Activated T-cell treated with anti-CD3 and anti-CD28 coated beads for 48 hours (primary cell): ENCODE results near the gene CRTC1.

Source experiments
- DNase-seq: peaks from one replicate; pipeline ENCODE4 v3.0.0-alpha.2; 2020; ENCODE audit warnings: low read depth

CRTC1 gene, protein sequence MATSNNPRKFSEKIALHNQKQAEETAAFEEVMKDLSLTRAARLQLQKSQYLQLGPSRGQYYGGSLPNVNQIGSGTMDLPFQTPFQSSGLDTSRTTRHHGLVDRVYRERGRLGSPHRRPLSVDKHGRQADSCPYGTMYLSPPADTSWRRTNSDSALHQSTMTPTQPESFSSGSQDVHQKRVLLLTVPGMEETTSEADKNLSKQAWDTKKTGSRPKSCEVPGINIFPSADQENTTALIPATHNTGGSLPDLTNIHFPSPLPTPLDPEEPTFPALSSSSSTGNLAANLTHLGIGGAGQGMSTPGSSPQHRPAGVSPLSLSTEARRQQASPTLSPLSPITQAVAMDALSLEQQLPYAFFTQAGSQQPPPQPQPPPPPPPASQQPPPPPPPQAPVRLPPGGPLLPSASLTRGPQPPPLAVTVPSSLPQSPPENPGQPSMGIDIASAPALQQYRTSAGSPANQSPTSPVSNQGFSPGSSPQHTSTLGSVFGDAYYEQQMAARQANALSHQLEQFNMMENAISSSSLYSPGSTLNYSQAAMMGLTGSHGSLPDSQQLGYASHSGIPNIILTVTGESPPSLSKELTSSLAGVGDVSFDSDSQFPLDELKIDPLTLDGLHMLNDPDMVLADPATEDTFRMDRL

DNA sequence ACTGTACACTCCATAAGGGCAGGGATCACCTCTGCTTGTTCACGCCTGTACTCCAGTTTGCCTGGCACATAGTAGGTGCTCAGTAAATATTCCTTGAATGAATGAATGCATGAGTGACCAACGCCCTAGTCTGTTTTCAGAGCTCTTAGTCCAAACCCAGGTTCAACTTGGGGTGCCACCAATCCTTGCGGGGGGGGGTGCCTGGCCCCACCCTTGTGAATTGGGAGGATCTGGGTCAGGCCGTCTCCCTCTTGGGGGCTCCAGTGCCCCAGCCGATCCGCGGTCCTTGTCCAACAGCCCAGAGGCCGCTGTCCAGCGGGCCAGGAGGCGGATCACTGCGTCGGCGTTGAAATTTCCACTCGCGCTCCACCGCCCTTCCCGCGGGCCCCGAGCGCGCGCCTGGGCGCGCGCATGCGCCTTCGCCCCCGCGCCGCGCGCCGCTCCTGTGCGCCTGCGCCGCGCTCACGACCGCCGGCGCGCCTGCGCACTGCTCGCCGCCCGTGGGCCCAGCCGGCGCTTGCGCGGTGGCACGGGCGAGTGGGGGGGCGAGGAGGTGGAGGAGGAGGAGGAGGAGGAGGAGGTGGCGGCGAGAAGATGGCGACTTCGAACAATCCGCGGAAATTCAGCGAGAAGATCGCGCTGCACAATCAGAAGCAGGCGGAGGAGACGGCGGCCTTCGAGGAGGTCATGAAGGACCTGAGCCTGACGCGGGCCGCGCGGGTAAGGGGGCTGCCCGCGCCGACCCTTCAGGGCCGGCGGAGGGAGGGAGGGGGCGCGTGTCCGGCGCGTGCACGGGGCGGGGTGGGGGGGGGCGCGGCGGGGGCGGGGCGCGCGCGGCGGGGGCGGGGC, at the start of gene CRTC1:
TSS of gene CRTC1 (plus strand) at position 572 of the 849 bp plus-strand sequence. CDS start at position 595, 23 bp downstream.
- DNase-seq = peak; percentile 93

DNA sequence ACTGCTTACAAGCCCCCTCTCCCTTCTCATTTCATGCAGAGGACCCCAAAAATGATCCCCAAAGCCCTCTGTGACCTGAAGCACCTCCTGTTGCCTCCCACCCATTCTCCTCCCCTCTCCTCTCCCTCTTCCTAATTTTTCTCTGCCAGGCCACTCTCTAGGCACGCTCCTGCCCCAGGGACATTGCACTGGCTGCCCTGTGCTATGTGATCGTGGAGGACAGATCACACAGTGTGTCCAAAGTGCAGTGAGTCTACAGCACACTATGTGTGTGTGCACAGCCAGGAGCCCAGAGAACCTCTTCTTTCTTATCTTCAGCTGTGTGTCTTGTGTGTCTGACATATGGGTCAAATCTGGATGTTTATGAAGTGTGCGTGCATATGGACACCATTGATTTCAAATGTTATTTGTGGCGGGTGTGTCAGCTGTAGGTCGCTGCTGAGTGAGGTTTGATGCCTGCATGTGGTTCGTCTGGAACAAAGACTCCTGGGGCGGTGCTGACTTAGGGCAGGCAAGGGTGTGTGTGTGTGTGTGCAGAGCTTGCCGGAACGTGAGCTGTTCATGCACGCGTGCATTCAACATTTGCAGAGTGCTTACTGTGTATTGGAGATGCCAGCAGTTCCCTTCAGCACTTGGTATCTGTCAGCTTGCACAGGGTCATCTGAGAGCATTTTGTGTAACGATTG, 48.7 kb upstream of the CRTC1 start:
- DNase-seq = no peak

DNA sequence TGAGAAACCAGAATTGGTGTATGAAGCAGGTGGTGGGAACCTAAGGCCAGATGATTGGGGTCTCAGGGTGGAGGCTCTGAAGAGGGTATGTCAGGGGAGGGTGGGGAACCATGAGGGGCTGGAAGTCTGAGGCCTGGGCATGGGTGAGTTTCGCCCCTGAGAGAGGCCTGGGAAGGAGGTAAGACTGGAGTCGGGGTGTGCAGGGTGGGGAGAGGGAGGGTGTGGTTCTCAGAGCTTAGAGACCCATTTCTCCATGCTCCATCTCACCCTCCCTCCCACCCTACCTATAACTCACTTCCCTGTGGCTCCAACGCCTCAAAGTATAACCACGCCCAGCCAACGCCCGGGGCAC, 47.7 kb upstream of the CRTC1 start:
- no peak for DNase-seq

DNA sequence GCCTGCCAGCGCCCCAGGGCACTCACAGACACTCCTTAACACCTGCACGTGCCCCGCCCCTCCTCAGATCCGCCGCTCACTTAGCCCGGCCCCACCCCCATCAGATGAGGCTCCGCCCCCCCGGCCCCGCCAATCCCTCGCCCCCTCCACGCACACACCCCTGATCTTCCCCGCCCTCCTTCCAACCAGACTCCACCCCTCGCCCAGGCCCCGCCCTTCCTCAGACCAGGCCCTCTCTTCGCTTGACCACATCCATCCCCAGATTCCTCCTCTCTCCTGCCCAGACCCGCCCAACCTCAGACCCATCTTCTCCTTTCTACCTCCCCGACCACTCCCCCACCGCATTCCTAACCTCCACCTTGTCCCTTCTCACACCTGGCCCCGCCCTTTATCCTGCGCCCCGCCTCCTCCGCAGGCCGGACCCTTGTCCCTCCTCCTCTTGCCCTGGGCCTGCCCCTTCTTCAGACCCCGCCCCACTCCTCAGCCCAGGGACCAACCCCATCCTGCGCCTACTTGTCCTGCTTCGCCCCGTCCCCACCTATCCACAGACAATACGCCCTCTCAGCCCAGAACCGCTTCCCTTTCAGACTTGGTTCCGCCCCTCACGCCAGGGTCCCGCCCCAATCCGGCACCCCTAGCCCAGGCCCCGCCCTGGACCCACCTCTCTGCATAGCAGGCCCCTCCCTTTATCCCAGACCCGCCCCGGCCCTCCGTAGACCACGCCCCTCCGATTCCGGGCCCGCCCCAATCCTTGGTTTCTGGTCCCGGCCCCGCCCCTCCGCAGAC, 47.1 kb upstream of the CRTC1 start:
- peak; percentile 98 for DNase-seq

DNA sequence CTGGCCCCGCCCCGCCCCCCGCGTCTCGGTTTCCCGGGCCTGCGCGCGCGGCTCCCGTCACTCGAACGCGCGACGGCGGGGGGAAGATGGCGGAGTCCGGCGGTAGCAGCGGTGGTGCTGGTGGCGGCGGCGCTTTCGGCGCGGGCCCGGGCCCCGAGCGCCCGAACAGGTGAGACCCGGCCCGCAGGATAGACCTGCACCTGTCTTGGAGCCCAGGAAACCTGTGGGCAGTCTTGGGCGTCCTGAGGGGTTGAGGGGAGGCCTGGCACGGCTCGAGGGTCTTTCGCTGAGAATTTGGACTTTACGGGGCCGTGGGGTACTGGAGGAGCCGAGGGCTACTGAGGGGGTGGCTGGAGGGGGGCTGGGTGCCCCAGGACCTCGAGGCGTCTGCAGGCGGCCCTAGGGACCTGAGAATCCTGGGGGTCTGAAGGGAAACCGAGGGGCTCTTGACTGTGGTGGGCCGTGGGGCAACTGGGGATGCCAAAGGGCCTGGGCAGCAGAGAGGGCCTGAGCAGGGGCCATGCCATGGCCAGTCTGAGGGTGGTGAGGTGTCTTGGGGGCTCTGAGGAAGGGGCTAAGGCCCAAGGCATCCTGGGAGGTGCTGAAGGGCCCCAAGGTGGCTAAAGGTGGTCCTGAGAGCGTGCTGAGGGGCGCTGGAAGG, 46.4 kb upstream of the CRTC1 start, which contains the start of gene KLHL26:
TSS of gene KLHL26 (plus strand) at position 60 of the 661 bp plus-strand sequence. CDS start at position 87, 27 bp downstream.
- DNase-seq = no peak

DNA sequence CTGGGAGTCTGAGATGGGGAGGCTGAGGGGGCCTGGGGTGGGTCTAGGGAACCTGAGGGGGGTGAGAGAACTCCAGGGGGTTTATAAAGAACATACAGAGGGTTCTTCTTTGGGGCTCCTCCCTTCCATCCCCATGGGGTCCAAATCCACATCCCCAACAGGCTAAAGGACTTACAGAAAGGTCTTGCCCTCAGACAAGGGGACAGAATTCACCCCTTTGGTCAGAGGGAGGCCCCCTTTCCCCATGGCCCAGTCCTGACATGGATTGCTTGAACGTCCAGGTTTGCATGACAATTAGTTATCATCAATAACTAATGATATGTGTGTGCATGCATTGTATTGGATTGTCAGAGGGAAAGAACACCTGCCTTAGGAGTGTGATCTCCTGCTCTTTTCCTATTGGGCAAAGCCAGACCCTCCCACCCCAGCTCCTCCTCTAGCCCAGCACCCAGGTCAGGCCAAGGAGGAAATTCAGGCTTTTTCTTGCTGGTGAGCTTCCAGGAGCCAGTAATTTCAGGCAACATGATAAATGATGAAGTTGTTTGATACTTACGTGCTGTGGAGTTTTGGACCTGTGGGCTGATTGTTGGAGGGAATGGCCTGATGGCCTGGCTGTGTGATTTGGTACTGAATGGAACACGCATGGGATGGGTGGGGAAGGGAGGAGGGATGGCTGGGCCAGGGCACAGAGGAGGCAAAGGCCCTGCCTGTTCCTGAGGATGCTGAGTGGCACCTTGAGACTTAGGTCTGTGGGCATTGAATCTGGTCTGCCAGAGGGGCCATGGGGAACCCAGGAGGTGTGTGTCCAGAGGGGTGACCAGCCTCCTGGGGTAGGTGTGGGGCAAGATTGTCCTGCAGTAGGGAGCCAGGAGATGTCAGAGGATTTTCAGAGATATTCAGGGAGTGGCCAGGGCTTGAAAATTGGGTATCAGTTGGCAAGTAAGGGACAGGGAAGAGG, 45.5 kb upstream of the CRTC1 start:
- no peak for DNase-seq

DNA sequence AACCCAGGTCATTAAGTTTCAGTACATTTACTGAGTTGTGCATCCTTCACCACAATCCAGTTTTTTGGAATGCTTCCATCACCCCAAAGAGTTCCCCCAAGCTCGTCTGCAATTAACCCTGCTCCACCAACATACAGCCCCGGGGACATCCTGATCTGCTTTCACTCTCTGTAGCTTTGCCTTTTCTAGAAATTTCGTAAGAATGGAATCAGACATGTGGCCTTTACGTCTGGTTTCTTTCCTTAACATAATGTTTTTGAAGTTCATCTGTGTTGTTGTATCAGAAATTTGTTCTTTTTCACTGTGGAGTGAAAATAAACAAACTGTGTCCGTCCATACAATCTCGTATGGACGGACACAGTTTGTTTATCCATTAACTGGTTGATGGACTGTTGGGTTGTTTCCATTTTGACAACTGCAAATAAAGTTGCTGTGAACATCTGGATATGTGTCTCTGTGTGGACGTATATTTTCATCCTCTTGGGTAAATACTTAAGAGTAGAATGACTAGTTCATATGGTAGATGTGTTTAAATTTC, 43.7 kb upstream of the CRTC1 start:
- DNase-seq = no peak

DNA sequence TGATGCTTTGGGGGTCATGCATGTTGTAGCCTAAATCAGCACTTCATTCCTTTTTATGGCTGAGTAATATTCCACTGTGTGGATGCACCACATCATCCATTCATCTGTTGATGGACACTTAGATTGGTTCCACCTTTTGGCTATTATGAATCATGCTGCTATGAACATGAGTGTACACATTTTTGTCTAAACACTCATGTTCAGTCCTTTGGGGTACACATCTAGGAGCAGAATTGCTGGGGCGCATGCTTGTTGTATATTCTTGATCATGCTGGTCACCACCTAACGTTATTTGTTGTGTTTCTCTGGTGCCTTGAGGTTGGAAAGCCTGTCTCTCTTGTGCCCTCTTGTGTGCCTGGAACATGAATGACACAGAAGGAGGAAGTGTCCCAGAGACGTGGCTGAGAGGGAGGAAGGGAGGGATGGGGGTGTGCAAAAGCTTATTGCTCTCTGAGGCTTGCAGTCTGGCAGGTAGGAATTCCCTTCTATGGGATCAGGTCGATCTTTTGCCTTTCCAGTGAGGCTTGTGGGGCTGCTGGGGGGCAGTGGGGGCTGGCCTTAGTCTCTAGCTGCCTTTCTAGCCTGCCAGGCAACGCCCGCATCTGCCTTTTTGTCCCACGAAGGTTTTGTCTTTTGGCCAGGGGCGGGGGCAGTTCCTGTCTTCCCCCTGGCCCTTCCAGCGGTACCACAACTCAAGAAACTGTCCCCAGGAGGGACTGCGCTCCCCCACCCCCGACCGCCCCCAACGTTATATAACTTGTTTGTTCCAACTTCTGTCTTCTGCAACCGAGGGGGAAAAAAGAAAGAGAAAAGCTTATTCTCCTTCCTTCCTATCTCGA, 39.1 kb upstream of the CRTC1 start:
- DNase-seq = no peak

DNA sequence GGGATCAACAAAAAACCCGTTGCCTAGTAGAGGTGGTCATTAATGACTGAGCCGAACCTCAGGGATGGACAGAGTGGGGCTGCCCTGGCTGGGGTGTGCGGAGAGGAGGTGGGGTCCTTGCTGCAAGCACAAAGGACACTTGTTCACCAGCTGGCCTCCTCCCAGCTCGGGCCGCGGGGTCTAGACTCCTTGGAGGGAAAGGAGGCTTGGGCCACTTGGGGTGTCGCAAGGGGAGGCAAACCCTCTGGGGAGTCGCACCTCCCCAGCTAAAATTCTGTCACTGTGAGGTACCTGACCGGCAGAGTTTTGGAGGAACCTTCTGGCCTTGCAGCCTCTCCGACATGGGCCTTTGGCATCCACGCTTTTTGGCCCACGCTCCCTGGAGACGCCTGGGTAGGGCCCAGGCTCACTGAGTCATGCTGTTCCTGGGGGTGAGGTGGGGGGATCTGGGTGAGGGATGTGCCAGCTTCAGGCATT, 38.4 kb upstream of the CRTC1 start:
- DNase-seq = no peak

DNA sequence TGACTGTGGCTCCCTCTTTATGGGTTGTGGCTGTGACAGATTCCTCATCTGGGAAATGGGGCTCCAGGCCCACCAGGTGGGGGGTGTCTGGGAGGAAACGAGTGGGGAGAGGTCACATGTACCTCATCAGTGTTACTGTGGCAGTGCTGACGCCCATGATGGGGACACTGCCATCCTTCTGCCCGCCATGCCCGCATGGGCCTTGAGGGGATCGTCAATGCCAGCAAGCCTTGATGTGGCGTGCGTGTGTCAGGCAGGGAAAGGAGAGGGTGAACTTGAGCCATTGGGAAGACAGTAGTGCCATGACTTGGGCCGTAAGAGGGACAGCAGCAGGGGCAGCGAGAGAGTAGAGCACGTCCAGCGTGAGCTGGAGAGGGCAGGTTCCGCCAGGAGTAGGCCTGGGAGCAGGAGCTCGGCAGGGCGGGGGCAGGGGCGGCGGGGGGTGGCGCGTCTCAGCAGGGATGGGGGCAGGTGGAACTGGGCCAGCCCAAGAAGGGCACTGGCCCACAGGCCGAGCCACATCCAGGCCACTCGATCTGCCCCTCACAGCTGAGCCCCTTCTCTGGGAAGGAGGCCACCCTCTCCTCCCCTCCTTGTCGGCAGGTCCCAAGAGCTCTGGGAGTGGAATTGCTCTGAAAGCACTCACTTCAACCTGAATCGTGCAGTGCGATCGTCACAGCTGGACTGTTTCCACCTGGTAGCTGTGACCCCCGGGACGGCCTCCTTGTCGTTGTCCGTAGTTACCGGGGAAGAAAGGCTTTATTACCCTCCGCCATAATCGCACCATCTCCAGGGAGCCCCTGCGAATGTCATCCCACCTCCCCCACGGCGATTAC, 36.7 kb upstream of the CRTC1 start:
- DNase-seq = no peak

DNA sequence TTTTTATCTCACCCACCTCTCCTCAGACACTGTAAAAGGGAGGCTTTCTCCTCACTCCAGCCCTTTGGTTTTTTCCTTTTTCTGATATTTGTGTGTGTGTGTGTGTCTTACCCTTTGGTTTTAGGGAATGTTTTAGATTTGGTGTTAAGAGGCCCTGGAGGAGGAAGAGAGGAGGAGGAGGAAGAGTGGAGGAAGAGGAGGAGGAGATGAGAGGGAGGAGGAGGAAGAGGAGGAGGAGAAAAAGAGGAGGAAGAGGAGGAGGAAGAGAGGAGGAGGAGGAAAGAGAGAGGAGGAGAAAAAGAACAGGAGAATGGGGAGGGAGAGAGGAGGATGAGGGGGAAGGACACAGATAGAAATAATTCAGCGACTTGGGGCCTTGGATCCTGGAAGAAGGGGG, 36.1 kb upstream of the CRTC1 start:
- DNase-seq = no peak

DNA sequence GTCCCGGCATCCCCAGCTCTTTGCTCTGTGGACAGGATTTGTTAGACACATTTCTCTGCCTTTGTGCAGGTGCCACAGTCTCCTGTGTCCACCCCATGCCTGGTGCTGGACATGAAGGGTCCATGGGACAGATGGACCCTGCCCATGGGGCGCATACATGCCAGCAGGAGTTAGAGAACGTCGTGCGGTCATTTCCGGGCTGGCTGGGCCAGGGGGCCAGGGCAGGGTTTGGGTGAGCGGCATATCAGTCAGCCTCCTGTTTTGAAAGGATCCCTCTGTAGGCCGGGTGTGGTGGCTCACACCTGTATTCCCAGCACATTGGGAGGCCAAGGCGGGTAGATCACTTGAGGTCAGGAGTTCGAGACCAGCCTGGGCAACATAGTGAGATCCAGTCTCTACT, 35.7 kb upstream of the CRTC1 start:
- DNase-seq = no peak

DNA sequence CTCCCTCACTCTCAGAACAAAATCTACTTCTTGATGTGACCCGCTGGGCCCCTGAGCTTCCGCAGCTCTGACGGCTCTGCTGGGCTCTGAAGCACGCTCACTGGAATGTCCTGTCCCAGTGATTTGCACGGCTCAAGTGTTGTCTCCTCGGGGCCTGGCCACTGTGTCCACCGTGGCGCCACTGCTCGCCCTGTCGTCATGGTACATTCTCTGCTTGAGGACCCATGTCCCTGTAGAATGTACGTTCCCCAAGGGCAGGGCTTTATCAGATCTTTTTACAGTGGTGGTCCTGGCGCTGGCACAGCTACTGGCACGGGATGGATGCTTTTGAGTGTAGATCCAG, 34.5 kb upstream of the CRTC1 start:
- no peak for DNase-seq

DNA sequence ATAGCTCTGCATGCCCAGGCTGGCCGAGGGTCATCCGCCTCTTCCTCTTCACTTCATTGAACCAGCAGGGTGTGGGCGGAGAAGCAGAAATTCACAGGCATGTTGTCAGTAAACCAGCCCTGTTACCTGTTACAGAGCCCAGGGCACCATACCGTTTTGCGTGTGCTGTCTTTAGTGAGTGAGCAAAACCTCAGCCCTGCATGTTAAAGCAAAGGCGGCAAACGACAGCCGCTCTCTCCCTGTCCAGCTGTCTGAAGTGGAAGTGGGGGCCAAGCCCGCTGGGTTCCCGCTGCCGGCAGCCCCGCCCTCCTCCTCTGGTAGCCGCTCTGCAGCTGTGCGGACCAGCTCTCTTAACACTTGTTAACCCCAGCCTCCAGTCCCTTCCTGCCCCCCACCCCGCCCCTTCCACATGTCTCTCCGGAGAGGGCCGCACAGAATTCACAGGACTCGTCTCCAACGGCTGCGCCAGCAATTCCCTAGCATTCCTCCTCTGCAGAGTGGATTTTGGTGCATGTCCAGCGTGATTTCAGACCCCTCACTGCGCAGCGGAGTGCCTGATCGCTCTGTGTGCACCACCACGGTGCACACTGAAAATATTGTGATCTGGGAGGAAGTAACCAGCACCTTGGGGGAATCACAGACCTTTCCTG, 34.0 kb upstream of the CRTC1 start:
- no peak for DNase-seq

DNA sequence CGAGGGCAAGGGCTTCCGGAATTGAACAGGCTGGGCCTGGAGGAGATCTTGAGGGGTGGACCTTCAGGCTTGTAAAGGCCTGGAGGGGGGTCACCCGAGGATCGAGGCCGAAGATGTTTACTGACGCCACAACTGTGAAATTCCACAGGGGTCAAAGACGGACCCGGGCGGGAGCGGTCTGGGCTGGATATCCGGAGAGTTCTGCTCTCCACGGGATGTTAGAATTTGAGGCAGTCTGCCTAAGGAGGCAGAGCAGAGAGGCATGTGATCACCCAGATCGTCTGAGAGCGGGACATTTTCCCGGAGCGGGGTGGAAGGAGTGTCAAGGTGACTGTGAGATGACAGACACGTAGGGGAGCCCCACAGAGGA, 33.5 kb upstream of the CRTC1 start:
- DNase-seq = no peak

DNA sequence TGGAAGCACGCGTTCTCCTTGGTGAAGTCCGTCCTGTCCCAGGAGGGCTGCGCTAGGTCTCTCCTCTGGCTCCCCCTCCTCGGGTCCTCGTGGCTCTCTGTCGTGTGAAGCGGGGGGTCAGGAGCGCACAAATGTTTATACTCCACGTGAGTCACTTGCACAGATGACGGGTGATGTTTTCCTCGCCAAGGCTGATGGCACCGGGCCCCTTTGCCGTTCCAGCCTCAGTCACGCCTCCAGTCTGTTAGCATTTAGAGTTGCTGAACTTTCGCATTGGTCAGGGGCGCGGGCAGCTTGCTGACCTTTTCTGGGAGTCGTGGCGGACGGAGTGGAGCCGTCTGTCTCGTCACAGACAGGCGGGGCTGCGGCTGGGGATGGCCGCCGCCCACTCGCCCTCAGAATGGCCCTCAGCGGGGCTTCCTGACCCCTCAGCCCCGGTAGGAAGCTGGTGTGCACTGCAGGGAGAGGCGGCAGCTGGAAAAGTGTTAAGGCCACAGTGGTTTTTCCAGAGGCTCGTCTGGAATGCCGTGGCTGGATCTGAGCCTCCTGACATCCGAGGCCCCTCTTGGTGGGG, 32.9 kb upstream of the CRTC1 start:
- DNase-seq = no peak

DNA sequence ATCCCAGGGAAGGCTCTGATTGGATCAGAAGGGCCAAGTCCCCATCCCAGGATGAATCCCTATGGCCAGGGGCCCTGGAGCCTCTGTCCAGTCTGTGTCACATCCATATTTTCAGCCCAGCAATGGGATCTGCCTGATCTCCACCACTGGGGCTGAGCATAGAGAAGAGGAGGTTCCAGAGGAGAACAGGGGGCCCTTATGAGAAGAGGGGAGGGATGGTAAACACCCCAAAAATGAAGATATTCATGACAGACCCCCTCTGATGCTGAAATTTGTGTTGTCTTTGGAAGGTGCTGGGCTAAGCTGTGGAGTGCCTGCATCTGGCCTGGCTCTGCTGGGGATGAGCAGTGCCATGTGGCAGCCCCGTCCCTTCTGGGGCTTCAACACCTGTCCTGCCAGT, 32.2 kb upstream of the CRTC1 start:
- DNase-seq = no peak
